GM18861 (cell line): Measurements from ENCODE around the gene NSUN4.
"Not testable (repeated sequence)": the region's sequence is repeated elsewhere in the genome, so short reads cannot be mapped to it uniquely, and the experiment has no call there.

Source experiments
- ATAC-seq: cut with Tn5 transposase; IDR thresholded peaks from one replicate; pipeline ENCODE4 v1.9.1; 2021; ENCODE audit not compliant: unreplicated experiment

Gene NSUN4

DNA sequence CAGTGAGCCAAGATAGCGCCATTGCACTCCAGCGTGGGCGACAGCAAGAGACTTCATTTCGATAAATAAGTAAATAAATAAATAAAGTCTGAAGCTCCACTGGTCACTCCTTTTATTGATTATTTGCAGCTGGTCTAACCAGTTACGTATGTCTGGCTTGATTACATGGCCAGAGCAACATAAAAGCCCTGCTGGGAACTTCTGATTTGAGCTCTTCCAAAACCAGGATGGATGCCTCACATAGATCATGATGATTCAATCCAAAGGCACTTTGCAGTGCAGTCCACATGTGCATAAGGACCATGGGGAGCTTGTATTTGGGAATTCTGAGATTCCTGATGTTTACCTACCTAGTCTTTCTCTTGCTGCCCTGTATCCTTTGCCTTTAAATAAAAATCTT, 24.0 kb downstream of the NSUN4 start:
- ATAC-seq = no peak

DNA sequence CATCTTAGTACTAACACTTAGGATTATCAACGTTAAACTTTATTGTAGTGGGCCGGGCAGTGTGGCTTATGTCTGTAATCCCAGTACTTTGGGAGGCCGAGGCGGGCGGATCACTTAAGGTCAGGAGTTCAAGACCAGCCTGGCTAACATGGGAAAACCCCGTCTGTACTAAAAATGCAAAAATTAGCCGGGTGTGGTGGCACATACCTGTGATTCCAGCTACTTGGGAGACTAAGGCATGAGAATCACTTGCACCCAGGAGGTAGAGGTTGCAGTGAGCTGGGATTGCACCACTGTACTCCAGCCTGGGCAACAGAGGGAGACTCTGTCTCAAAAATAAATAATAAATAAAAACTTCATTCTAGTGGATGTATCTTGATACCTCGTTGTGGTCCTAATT, 25.2 kb downstream of the NSUN4 start:
- not testable (repeated sequence) for ATAC-seq

DNA sequence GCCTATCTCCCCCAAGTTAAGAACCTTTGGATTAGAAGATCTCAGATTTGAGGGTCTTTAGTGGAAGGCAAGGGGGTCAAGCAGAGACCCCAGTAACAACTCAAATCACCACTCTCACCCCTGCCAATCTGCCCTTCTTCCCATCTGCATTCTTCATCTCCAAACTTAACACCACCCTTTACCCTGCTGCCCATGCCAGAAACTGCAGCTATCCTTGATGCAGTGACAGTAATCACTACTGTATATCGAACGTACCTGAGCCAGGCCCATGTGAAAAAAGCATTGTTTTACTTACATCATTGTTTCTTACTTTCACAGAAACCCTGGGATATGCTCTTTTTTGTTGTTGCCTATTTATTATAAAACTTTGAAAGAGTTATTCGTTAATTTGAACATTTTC, 26.5 kb downstream of the NSUN4 start:
- ATAC-seq = no peak

DNA sequence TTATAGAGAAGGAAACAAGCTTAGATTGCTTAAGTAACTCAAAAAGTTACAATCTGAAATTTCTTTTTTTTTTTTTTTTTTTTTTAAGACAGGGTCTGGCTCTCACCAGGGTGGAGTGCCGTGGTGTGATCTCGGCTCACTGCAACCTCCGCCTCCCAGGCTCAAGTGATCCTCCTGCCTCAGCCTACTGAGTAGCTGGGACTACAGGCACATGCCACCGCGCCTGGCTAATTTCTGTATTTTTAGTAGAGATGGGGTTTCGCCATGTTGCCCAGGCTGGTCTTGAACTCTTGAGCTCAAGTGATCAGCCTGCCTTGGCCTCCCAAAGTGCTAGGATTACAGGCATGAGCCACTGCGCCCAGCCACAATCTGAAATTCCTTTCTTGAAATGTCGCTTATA, 27.1 kb downstream of the NSUN4 start:
- ATAC-seq = not testable (repeated sequence)

DNA sequence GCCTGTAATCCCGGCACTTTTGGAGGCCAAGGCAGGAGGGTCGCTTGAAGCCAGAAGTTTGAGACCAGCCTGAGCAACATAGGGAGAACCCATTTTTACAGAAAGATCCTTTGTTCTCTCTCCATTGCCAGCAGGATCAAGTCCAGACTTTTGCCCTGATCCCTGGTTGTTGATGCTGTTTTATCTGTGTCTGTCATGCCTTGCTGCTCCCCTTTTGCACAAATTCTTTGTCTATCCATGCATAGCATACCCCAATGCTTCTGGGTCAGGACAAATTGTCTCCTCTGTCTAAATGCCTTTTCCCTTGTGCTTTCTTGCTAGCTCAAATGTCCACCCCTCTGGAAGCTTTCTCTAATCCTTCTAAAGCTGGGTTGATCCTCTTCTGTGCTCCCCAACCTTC, 28.2 kb downstream of the NSUN4 start:
- ATAC-seq = no peak

DNA sequence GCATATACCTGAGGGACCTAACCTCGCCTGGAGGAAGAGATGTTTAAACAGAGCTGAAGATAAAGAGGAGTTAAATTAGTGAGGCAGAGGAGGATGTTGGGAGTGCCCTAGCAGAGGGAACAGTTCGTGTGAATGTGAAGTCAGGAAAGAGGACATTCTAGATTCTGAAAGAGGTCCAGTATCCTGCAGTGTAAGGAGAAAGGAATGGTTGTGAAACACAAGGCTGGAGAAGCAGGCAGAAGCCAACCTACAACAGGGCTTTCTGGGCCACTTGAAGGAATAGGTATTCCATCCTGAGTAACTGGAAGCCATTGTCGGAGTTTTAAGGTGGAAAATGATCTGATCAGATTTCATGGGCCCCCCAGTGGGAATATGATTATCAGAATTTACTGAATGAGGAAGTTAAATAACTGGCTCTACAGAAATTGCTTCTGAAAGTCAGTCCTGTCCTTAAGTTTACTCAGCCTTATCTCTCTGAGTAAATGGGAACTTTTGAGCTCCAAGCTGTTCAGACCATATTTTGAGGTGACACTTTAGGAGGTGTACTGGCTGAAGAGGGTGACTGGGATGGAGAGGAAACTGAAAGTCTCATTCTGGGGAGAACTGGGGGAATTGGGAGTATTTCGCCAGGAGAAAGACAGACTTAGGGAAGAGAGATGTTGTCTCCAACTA, 29.1 kb downstream of the NSUN4 start:
- ATAC-seq = no peak

DNA sequence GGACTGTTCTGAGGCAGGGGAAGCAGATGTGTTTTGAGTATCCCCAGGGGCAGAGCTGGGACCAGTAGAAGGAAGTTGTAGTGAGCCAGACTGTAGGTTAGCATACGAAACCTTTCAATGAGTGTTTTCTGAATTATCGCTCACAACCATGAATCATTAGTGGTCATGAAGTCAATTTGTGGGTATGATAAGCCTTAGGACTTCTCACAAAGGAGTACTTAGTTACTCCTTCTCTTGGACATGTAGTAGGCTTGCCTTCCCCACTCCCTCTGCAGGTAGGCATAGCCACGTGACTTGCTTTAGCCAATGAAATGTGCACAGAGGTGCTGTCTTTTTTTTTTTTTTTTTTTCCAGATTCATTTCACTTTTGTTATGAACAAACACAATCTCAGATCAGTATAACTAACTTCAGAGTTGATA, 29.6 kb downstream of the NSUN4 start:
- no peak for ATAC-seq

DNA sequence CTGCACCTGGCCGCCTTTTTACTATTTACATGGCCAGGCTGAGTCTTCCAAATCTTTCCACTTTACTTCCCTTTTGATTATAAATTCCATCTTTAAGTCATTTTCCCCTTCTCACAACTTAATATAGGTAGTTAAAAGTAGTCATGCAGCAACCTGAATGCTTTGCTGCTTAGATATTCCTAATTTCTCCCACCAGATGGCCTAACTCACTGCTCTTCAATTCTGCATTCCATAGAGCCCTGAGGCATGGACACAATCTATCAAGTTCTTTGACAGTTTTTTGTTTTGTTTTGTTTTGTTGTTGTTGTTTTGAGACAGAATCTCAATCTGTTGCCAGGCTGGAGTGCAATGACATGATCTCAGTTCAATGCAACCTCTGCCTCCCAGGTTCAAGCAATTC, 31.8 kb downstream of the NSUN4 start:
- no peak for ATAC-seq

DNA sequence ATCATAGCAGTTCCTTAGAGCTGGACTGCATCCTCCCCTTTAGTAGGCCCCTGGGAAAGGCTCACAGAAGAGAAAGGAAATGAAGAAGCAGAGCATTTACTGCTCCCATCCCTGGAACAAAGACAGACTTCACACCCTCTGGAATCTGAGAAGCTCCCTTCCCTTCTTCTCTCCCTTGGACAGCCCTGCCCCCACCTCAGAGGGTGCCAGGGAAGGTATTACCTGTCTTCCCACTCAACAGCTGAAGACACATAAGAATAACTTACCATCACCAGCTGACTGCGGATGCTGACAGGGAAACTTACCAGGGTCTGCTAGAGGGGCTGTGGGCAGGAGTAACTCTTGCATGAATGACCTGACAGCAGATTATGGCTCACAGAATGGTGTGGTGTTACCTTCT, 39.4 kb downstream of the NSUN4 start:
- ATAC-seq = no peak

DNA sequence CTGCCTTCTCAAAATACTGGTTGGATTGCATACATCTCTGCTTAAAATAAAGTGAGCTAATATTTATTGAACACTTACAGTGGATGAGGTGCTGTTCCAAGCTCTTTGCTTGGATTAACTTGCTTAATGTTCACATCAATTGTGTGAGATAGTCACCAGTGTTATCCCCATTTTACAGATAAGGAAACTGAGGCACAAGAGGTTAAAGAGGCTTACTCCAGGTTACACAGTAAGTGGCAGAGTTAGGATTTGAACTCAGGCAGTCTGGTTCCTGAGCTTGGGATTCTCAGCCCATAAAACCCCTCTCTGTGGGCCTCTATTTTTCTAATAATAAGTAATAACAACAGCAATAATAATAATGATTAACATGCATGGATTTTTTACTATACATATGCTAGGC, 39.9 kb downstream of the NSUN4 start:
- no peak for ATAC-seq

DNA sequence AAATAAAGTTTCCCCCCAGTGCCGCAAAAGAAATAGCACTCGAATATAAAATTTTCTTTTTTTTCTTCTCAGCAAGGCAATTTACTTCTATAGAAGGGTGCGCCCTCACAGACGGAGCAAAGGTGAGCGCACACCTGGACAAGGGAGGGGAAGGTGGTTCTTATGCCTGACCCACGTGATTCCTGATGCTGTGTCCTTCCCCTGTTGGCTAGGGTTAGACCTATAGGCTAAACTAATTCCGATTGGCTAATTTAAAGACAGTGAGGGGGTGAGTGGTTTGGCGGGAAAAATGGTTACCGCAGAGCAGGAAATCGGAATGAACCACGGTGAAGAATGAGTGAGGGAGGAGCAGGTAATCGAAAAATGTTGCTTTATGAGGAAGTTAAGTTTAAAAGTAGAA, 52.9 kb downstream of the NSUN4 start:
- ATAC-seq = no peak

DNA sequence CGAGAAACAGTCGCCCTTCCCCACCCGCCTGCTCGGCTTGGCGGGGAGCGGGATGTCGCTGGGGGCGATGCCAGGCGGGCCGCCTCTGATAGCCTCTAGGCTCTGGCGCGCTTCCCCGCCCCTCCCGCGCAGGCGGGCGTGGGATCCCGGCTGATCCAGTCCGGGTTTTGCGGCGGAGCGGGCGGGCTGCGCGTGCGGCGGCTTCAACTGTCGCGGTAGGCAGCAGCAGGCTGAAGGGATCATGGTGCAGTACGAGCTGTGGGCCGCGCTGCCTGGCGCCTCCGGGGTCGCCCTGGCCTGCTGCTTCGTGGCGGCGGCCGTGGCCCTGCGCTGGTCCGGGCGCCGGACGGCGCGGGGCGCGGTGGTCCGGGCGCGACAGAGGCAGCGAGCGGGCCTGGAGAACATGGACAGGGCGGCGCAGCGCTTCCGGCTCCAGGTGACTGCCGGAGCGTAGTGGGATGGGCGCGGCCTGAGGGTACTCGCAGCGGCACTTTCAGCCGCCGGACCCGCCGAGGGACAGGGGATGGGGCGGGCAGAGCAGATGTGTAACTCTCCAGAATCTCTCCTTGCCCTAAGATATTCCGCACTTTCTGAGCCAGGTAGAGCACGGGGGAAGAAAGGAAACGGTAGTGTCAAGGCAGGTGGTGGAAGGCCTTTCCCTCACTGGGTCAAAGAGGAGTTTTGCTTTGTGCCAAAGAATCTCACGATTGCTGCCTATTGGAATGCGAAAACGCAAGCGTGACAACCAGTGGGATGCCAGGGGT, 53.7 kb downstream of the NSUN4 start, which contains the start of gene FAAH:
Gene FAAH (plus strand): TSS at position 210 of the 764 bp plus-strand sequence. CDS start 32 bp downstream, at position 242.
- ATAC-seq = peak; percentile 45

DNA sequence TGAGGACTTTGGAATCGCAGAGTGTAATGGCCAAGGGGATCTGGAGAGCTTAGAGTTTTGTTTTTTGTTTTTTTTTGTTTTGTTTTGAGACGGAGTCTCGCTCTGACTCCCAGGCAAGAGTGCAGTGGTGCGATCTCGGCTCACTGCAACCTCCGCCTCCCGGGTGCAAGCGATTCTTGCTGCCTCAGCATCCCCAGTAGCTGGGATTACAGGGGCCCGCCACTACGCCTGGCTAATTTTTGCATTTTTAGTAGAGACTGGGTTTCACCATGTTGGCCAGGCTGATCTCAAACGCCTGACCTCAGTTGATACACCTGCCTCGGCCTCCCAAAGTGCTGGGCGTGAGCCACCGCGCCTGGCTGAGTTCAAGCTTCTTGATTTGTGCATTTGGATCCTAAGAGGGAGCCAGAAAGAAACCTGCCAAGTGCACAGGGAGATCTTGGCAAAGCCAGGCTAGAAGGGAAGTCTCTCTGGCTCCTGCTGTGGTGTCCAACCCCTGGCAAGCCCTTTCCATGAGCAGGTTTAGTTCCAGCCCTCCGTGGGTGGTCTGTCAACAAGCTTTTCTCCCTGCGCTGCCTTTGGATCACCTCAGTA, 54.4 kb downstream of the NSUN4 start:
- no peak for ATAC-seq

DNA sequence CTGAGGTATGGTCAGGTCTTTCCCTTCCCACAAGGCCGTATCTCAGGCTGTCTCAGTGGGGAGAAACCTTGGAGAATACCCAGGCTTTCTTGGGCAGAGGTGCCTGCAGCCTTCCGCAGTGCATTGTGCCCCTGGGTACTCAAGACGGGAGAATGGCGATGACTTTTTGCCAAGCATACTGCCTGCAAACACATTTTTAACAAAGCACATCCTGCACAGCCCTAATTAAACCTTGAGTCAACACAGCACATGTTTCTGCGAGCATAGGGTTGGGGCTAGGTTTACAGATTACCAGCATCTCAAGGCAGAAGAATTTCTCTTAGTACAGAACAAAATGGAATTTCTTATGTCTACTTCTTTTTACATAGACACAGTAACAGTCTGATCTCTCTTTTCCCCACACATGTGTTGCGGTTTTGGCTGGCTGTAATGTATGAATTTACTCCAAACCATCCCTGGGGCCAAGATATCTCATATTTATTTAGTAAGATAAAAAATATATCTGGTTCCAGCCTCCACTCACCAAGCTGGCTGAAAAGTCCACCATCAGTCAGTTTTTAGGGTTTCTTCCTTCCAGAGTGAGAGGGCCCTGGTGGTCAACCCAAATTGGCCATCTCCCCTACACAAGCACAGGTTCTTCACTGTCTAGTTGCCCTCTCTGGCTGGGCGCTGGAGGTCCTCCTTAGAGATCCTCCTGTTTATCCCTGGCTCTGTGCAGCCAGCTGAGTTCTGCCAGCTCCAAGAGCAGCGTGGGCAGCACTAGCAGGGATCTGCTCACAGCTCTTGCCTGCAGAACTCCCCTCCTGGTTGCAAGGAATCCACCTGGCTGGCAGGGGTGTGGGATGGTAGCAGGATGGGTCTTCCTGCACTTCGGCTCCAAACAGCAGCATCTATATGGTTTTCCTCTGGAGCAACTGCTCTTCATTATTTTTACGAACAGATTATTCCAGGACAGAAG, 56.1 kb downstream of the NSUN4 start:
- no peak for ATAC-seq

DNA sequence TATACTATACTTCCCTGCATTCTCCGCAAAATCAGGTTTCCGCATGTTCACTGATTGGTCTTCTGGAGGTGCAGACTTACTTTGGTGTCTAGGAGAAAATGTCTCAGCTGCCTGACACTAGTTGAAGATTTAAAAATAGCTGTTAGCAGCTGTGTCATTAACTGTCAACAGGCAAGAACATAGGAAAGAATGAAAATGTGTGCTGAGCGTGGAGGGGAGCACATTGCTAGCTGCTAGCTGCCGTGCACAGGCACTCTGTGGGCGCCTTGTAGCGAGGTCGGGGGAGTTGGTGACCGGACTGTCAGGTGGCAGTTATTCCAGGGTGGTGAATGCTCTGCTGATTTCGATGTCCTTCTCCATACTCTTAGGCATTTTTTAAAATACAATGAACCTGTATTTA, 58.7 kb downstream of the NSUN4 start:
- ATAC-seq = no peak

DNA sequence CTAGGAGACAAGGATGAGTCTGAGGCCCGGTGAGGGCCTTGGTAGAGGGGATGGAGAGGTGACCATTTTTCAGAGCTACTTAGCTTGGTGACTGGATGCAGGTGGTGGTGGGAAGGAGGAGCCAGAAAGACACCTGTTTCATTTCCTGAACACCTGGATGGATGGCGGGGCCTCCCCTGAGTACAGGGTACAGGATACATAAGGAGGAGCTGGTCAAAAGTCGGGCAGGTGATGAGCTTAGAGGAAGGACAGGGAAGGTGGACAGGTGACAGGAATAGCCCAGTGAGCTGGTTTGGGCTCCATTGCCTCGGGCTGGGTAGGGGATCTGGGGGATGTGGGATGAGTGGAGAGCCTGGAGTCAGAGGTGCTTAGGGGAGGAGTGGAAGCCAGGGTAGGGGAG, 59.8 kb downstream of the NSUN4 start:
- no peak for ATAC-seq

DNA sequence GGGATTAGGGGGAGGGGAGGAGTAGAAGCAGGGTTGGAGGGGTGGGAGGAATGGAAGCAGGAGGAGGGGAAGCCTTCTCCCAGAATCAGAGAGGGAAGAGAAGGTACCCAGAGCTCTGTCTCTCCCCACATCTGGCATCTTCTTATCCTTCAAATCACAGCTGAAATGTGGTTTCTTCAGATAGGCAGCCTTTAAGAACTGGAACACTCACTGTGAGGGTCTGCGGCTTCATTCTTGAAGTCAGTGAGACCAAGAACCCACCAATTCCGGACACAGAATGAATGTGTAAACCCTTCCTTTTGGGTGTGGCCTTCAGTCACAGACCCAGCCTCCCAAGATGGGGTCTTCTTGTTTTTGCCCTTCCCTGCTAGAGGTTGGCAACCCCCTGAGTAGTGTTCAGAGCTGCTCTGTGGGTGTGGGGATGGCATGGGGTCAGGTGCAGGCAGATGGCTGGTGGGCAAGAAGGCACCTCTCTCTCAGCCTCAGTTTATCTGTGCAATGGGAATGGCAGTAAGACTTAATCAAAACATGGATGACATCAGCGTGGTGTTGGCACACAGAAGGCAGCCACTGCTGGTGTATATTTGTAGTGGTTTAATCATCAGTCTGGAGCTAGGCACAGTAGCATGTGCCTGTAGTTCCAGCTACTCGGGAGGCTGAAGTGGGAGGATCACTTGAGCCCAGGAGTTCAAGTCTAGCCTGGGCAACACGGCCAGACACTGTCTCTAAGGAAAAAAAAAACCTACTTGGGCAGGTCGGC, 60.7 kb downstream of the NSUN4 start:
- ATAC-seq = no peak

DNA sequence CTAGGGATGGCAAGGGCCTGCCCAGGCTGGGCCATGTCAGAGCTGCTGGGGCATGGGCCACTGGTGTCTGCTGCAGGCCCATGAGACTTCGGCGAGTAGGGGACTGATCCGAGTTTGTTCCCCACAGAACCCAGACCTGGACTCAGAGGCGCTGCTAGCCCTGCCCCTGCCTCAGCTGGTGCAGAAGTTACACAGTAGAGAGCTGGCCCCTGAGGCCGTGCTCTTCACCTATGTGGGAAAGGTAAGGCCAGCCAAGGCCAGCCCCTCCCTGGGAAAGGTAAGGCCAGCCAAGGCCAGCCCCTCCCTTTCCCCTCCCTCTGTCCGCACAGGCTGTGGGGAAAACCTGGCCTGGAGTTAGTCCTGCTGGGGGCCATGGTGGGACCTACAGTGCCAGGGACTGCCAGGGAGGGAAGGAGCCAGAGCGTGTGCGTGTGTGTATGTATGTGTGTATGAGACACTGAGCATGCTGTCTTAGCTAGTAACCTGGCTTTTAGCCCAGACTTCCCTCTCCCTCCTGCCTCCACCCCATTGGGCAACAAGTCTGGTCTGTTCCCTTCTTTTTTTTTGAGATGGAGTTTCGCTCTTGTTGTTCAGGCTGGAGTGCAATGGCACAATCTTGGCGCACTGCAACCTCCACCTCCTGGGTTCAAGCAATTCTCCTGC, 61.5 kb downstream of the NSUN4 start:
- ATAC-seq = no peak

DNA sequence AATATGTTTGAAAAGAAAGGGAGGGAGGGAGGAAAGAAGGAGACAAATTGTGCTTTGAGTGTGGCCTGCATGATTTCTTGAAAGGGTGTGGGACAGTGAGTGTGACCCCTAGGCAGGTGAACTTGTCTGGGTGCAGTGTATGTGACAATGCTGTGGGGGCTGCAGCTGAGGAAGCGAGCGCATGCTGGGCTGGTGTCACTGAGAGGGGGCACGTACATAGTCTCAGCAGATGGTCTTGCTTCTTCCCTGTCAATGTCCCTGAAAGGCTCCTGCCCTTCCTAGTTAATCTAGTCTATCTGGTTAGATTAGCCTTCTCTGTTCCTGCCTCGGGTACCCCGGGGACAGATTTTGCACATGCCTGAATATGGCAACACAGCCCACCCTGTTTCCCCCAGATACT, 63.3 kb downstream of the NSUN4 start:
- no peak for ATAC-seq
